HG02763 (cell line): ENCODE data around the gene KLF5.

ENCODE experiments used
- ATAC-seq: cut with Tn5 transposase; IDR thresholded peaks from one replicate; pipeline ENCODE4 v1.9.1; 2021; ENCODE audit warnings: mild to moderate bottlenecking, moderate library complexity; ENCODE audit not compliant: unreplicated experiment

The KLF5 gene

DNA sequence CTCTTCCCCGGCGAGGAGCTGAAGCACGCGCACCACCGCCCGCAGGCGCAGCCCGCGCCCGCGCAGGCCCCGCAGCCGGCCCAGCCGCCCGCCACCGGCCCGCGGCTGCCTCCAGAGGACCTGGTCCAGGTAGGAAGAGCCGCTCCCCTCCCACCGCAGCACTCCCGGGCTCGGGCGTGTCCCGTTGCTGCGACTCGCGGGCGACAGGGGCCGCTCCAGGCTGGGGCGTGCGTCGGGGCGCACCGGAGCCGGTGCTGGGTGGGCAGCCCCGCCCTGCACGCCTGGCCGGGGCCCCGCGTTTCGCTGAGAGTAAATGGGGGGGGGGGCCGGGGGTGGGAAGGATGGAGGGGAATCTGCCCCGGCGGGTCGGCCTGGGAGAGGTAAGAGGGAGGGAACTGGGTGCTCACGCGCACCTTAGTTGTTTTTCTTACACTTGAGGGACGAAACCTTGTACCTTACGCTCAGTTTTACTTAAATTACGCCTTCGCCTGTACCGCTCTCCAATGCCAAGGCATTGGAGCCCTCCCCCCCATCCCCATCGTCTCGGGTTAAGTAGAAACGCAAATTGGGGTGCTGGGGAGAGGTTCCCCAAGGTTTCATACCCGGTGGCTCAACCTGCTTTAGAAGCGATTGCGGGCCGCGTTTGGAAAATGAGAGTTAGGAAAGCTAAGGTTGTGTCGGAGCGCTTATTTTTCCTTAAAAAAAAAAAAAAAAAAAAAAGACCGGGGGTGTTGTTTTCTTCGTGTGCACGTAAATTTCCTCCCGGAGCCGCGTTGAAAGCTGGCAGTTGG is 850 bp downstream of the KLF5 start:
- ATAC-seq = peak; percentile 32

DNA sequence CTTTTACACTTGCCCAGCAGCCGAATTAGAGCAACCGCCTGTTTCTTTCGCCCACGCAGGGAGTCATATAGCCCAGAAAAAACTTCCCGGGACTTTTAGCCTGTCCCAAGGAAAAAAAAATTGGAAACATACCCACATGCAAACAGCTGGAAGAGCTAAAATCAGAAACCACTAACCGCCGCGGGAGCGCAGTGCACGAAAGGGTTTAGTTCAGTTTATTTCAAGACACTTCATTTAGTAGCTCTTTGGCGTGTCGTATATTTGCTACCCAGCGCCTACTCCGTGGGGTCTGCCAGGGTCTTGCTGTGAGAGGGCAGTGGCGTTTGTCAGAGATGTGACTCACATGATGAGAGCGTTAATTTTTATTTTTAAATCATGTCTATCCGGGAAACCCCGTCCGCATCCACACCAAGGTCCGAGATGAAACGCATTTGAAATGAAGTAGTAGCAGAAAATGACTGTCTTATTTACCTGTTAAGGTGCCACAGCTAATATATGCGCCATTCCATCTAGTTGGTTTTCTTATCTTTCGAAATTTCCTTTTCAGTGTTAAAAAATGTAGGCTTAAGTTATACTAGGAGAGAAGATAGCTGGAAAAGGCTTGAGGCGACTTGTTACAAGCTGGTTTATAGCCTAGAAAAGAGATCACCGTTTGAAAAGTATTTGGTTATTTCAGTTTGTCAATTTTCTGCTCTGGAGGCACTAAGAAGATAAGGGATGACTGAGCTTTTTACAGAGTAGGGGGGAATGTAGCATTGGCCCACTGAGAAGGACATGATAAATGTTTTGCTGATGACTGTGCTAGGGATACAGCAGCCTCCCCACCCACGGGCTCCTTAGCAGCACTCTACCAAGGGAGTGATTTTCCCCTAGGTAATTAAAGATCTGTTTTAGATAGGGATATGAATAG is 1.7 kb downstream of the KLF5 start:
- no peak for ATAC-seq

DNA sequence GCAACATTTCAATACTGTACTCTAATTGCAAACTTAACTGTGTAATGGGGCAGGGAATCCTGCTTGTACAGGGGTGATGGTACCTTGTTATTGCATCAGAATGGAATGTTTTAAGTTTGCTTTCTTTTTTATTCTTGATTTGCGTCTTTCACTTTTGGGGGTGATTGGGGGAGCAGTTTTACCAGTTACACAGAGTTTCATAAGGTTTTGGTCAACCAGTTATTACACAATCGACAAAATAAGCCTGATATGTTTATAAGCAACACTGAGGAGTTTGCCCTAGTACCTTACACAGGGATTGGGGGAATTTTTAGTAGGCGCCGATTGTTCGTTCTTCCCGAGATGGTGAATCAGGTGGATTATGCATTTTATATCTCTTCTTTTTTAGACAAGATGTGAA is 2.7 kb downstream of the KLF5 start:
- ATAC-seq = no peak

DNA sequence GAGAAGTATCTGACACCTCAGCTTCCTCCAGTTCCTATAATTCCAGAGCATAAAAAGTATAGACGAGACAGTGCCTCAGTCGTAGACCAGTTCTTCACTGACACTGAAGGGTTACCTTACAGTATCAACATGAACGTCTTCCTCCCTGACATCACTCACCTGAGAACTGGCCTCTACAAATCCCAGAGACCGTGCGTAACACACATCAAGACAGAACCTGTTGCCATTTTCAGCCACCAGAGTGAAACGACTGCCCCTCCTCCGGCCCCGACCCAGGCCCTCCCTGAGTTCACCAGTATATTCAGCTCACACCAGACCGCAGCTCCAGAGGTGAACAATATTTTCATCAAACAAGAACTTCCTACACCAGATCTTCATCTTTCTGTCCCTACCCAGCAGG is 3.1 kb downstream of the KLF5 start:
- no peak for ATAC-seq

- no peak for ATAC-seq
Observed at GRCh38 chr13:73062468-73062867, 3.7 kb downstream of the KLF5 start.

GRCh38 chr13:73063166-73063565 is 4.4 kb downstream of the KLF5 start:
- no peak for ATAC-seq

GRCh38 chr13:73065036-73065435 is 6.2 kb downstream of the KLF5 start:
- ATAC-seq = no peak

DNA sequence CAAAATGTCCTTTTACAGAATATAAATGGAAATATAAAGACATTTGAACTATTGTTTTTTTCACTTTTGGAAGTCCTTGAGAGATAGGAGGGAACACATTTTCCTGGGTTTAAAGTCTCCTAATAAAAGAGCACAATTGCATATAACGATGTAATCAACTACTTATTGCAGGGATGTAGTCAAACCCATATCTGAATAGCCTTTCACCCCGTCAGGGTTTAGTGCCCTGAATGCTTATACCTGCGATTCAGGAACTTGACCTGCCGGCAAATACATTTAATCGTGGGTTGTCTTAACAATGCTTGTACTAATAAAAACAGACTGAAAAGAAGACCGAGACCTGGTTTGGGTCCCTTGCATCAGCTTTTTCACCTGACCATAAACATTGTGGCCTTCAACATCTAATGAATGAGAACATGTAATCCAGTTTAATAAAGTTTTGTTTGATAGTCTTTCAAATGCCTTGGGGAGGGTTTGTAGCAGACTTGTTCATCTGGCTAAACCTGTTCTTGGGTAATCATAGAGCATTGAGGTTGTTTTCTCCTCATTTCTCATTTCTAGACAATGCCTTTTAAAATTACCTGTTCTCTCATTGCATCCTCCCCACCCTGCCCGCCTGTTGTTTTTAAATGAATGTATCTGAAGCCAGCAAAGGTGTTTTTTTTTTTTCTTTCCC is 7.0 kb downstream of the KLF5 start:
- no peak for ATAC-seq

DNA sequence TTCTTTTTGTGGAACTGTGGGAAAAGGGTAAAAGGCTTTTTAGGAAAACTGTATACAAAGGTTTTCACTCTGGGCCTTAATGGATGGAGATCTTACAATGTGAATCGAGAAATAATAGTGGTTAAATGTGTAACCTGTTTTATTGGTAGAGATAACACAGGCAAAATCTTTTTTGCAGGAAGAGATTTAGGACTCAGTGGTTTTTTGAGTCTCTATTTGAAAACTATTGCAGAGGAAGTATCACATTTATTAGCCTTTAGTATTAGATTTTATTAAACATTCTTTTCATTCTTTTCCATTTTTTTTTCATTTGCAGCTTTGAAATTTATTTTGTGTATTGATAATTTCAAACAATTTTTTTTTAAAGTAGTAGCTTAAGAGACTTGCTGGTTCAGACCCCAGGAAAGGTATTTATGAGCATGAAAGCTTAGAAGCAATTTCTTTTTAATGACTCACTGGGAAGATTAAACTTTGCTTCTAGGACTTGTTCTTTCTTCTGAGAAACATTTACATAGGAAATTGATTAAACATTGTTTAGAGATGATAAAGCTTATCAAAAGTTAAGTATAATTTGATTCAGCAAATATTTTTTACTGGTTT is 10.5 kb downstream of the KLF5 start:
- ATAC-seq = no peak

DNA sequence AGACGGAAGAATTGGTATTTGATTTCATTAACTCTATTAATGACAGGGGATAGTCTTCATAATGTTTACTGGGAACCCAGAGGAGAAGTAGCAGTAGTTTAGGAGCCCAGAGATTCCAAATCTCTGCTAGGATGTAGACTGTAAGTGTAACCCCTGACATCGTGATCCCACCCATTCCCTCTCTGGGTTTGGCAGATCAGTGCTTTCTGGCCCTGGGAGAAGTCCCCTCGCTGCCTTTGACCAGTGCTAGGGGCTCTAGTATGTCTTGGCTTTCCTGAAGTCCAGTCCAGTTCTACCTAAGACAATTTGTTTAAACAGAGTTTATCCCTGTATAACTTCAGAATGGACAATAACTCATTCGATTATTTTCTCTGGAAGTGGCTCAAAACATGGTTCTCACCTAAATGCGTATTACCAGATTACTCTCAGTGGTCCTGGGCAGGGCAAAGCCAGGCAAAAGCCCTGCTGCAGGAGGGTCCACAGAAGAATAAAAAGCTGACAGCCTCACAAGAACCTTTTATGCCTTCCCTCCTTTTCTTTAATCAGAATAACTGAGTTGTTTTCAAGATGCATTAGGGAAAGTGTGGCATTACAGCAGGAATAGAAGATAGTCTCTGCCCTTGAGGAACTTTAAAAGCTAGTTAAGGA is 11.8 kb downstream of the KLF5 start:
- ATAC-seq = no peak

DNA sequence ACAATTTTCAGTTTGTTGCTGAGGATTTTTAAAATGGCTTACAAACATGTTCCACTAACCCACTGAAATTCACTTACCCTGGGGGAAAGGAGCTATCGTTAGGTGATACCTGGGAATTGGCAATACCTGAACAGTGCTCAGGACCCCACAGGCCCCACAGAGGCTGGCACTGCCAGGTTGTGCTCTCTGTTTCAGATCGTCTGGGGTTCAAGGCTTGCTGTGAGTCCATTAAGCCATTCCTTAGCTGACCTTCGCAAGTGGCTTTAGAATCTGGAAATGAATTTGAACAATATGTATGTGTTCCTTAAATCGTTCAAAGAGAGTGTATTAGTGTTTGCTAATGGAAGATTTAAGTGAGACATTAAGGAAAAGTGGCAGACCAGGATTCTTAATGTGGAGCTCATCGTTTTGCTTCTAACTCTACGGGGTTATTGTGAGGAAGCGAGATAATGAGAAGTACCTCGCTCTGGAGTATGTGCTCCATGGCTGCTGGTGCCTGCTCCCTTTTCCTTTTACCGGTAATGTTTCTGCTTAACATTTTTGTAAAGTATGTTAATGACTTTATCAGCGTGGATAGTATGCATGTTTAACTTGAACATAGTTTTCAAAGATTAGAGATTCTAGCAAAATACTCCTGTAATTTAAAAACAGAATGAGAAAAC is 13.6 kb downstream of the KLF5 start:
- ATAC-seq = no peak

DNA sequence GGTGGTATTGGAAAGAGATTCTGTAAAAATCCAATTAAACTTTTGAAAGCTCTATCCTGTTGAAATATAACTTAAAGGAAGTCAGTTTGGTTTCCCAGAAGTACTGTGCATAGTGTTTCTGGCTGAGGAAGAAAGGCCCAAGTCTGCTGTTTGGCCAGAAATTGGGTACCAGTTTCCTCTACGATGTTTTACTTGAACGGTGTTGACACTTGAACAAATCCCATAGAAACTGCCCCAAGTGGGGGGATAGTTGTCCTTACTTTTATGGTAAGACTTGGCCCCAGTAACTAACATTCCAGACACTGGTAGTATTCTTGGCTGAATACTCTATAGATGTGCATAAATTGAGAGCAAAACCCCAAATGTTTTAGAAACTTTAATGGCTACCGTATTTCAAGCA is 14.2 kb downstream of the KLF5 start:
- ATAC-seq = no peak

DNA sequence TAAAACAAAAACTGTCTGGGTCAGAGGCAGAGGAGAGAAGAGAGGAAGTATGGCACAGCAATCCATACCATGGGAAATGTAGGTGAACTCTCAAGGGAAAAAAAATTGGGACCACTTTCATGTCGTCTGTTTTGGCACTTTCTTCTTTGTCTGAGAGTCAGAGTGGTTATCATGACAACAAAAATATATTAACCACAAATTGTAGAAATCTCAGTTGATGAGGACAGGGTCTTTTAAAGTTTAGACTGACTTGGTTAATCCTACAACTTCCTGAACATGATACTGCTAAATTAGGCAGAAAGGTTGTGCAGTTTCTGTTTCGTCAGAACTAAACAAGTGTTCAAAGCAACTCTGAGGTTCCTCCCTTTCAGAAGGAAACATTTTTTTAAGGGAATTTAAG is 15.2 kb downstream of the KLF5 start:
- ATAC-seq = no peak

- no peak for ATAC-seq
Observed at GRCh38 chr13:73074926-73075325, 16.1 kb downstream of the KLF5 start.

DNA sequence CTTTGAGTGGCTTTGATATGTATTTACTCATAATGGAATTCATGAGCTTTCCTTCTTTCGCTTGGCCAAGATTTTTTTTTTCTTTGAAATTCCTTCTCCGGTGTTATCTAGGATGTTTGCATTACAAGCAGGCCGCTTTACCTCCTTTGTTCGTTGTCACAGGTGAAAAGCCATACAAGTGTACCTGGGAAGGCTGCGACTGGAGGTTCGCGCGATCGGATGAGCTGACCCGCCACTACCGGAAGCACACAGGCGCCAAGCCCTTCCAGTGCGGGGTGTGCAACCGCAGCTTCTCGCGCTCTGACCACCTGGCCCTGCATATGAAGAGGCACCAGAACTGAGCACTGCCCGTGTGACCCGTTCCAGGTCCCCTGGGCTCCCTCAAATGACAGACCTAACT is 16.7 kb downstream of the KLF5 start:
- ATAC-seq = no peak

DNA sequence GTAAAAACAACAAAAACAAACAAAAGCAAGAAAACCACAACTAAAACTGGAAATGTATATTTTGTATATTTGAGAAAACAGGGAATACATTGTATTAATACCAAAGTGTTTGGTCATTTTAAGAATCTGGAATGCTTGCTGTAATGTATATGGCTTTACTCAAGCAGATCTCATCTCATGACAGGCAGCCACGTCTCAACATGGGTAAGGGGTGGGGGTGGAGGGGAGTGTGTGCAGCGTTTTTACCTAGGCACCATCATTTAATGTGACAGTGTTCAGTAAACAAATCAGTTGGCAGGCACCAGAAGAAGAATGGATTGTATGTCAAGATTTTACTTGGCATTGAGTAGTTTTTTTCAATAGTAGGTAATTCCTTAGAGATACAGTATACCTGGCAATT is 17.1 kb downstream of the KLF5 start:
- ATAC-seq = no peak

- no peak for ATAC-seq
Observed at GRCh38 chr13:73077865-73078264, 19.1 kb downstream of the KLF5 start.

GRCh38 chr13:73079359-73079758 is 20.6 kb downstream of the KLF5 start:
- no peak for ATAC-seq

DNA sequence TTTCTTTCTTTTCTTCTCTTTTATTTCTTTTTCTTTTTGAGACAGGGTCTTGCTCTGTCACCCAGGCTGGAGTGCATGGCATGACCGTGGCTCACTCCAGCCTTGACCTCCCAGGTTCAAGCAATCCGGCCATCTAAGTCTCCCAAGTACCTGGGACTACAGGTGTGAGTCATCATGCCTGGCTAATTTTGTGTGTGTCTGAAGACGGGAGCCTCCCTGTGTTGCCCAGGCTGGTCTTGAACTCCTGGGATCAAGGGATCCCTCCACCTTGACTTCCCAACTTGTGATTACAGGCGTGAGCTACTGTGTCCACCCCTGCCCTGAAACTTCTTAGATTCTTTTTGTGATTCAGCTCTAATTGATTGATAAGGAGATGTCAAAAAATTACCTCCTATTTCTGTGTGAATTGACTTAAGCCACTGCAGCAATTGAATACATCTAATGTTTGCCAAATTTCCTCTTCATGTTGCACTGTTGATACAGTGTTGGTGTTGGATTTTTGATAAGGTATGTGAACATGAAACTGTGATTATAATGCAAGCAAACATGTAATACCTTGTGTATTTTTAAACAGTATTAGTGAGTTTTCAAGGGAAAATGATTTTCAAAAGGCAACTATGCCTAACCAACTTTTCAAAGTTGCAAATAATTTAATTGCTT is 22.6 kb downstream of the KLF5 start:
- ATAC-seq = no peak

- ATAC-seq = no peak
Observed at GRCh38 chr13:73082471-73082870, 23.7 kb downstream of the KLF5 start.
